ENCODE results near the gene GLTP.

GLTP gene

GRCh38 chr12:109815757-109816617 lies 64.4 kb downstream of the GLTP start:
- no peak for DNase-seq (ENCODE audit: low read depth)
- H3K4me3 ChIP-seq (replicated peaks; ENCODE audit: low read depth, low read length) = no peak overlapping the region
- TF ChIP-seq CTCF (IDR thresholded peaks at IDR 0.05; ENCODE audit: low read length, missing control alignments) = no peak

GRCh38 chr12:109815225-109815624 lies 65.1 kb downstream of the GLTP start:
- no peak overlapping the region for H3K4me3 ChIP-seq (replicated peaks; ENCODE audit: low read depth, low read length)
- DNase-seq (ENCODE audit: low read depth) = no peak
- TF ChIP-seq CTCF (IDR thresholded peaks at IDR 0.05; ENCODE audit: low read length, missing control alignments) = no peak

- no peak for TF ChIP-seq CTCF (IDR thresholded peaks at IDR 0.05; ENCODE audit: low read length, missing control alignments)
- DNase-seq (ENCODE audit: low read depth) = no peak
- no peak overlapping the region for H3K4me3 ChIP-seq (replicated peaks; ENCODE audit: low read depth, low read length)
Measured at GRCh38 chr12:109814600-109815150, 65.7 kb downstream of the GLTP start.

- no peak overlapping the region for H3K4me3 ChIP-seq (replicated peaks; ENCODE audit: low read depth, low read length)
- DNase-seq (ENCODE audit: low read depth) = no peak
- no peak for TF ChIP-seq CTCF (IDR thresholded peaks at IDR 0.05; ENCODE audit: low read length, missing control alignments)
Measured at GRCh38 chr12:109813810-109814416, 66.4 kb downstream of the GLTP start.

- peak; percentile 10 for TF ChIP-seq CTCF (IDR thresholded peaks at IDR 0.05; ENCODE audit: low read length, missing control alignments)
- H3K4me3 ChIP-seq (replicated peaks; ENCODE audit: low read depth, low read length) = no peak overlapping the region
- DNase-seq (ENCODE audit: low read depth) = no peak
Measured at GRCh38 chr12:109811624-109811995, 68.7 kb downstream of the GLTP start.

- H3K4me3 ChIP-seq (replicated peaks; ENCODE audit: low read depth, low read length) = no peak overlapping the region
- no peak for TF ChIP-seq CTCF (IDR thresholded peaks at IDR 0.05; ENCODE audit: low read length, missing control alignments)
- no peak for DNase-seq (ENCODE audit: low read depth)
Measured at GRCh38 chr12:109810954-109811623, 69.3 kb downstream of the GLTP start.
